Measurements from ENCODE around the gene C1orf159. TPM values are rescaled to one million over a fixed set of nuclear protein-coding genes. Genes with fewer than 3 reads are reported as not detected.

C1orf159 gene
- total and polyA plus RNA-seq, 2 experiments from 2014 or later: 9.6 to 21.5 TPM

GRCh38 chr1:1085171-1085841 is 30.6 kb downstream of the C1orf159 start:
- no peak for ATAC-seq
- H3K36me3 Mint-ChIP-seq (ENCODE audit: low read depth): no peaks in the 10 kb centered on the region
- Histone ChIP-seq H3K79me2 (replicated peaks; ENCODE audit: insufficient read depth) (no peaks in the 10 kb centered on the region), H2AFZ (no peak overlapping the region), H4K20me1 (replicated peaks; ENCODE audit: insufficient read depth) (no peaks in the 10 kb centered on the region), H3K4me1 (ENCODE audit: insufficient read depth) (no peaks in the 10 kb centered on the region), H3F3A (replicated peaks; ENCODE audit: low read depth) (no peaks in the 10 kb centered on the region), H3K36me3 (ENCODE audit: insufficient read depth) (no peaks in the 10 kb centered on the region), H3K27ac (ENCODE audit: low read depth) (no peak overlapping the region), H3K4me3 (no peak overlapping the region), H3K9me2 (ENCODE audit: insufficient read depth) (no peaks in the 10 kb centered on the region), H3K4me2 (no peak overlapping the region), H3K27me3 (ENCODE audit: insufficient read depth) (no peaks in the 10 kb centered on the region)
- H3K4me1 Mint-ChIP-seq: no peaks in the 10 kb centered on the region
- H3K9me3 Mint-ChIP-seq: no peaks in the 10 kb centered on the region
- TF ChIP-seq, protein P1, sequence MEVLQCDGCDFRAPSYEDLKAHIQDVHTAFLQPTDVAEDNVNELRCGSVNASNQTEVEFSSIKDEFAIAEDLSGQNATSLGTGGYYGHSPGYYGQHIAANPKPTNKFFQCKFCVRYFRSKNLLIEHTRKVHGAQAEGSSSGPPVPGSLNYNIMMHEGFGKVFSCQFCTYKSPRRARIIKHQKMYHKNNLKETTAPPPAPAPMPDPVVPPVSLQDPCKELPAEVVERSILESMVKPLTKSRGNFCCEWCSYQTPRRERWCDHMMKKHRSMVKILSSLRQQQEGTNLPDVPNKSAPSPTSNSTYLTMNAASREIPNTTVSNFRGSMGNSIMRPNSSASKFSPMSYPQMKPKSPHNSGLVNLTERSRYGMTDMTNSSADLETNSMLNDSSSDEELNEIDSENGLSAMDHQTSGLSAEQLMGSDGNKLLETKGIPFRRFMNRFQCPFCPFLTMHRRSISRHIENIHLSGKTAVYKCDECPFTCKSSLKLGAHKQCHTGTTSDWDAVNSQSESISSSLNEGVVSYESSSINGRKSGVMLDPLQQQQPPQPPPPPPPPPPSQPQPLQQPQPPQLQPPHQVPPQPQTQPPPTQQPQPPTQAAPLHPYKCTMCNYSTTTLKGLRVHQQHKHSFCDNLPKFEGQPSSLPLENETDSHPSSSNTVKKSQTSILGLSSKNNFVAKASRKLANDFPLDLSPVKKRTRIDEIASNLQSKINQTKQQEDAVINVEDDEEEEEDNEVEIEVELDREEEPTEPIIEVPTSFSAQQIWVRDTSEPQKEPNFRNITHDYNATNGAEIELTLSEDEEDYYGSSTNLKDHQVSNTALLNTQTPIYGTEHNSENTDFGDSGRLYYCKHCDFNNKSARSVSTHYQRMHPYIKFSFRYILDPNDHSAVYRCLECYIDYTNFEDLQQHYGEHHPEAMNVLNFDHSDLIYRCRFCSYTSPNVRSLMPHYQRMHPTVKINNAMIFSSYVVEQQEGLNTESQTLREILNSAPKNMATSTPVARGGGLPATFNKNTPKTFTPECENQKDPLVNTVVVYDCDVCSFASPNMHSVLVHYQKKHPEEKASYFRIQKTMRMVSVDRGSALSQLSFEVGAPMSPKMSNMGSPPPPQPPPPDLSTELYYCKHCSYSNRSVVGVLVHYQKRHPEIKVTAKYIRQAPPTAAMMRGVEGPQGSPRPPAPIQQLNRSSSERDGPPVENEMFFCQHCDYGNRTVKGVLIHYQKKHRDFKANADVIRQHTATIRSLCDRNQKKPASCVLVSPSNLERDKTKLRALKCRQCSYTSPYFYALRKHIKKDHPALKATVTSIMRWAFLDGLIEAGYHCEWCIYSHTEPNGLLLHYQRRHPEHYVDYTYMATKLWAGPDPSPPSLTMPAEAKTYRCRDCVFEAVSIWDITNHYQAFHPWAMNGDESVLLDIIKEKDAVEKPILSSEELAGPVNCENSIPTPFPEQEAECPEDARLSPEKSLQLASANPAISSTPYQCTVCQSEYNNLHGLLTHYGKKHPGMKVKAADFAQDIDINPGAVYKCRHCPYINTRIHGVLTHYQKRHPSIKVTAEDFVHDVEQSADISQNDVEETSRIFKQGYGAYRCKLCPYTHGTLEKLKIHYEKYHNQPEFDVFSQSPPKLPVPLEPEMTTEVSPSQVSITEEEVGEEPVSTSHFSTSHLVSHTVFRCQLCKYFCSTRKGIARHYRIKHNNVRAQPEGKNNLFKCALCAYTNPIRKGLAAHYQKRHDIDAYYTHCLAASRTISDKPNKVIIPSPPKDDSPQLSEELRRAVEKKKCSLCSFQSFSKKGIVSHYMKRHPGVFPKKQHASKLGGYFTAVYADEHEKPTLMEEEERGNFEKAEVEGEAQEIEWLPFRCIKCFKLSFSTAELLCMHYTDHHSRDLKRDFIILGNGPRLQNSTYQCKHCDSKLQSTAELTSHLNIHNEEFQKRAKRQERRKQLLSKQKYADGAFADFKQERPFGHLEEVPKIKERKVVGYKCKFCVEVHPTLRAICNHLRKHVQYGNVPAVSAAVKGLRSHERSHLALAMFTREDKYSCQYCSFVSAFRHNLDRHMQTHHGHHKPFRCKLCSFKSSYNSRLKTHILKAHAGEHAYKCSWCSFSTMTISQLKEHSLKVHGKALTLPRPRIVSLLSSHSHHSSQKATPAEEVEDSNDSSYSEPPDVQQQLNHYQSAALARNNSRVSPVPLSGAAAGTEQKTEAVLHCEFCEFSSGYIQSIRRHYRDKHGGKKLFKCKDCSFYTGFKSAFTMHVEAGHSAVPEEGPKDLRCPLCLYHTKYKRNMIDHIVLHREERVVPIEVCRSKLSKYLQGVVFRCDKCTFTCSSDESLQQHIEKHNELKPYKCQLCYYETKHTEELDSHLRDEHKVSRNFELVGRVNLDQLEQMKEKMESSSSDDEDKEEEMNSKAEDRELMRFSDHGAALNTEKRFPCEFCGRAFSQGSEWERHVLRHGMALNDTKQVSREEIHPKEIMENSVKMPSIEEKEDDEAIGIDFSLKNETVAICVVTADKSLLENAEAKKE (CRISPR knock-in tag; IDR thresholded peaks at IDR 0.05): no peak
- TF ChIP-seq POLR2AphosphoS5 (IDR thresholded peaks at IDR 0.05; ENCODE audit: low read depth) (no peak), CREB1 (CRISPR knock-in tag; IDR thresholded peaks at IDR 0.05; ENCODE audit: low read depth) (no peak), STAT1 (IDR thresholded peaks at IDR 0.05; ENCODE audit: unreplicated experiment) (no peak), ZNF331 (CRISPR knock-in tag; IDR thresholded peaks at IDR 0.05; ENCODE audit: low read depth) (no peak), ZNF114 (CRISPR knock-in tag; IDR thresholded peaks at IDR 0.05) (no peak), NANOG (IDR thresholded peaks at IDR 0.05; ENCODE audit: borderline replicate concordance) (no peak), EZH2 (IDR thresholded peaks at IDR 0.05; ENCODE audit: low read depth, unreplicated experiment) (no peak), EZH2phosphoT487 (IDR thresholded peaks at IDR 0.05; ENCODE audit: unreplicated experiment) (no peak), ETS1 (IDR thresholded peaks at IDR 0.05) (no peak), JUNB (IDR thresholded peaks at IDR 0.05; ENCODE audit: unreplicated experiment) (no peak)
- TF ChIP-seq, protein P2, sequence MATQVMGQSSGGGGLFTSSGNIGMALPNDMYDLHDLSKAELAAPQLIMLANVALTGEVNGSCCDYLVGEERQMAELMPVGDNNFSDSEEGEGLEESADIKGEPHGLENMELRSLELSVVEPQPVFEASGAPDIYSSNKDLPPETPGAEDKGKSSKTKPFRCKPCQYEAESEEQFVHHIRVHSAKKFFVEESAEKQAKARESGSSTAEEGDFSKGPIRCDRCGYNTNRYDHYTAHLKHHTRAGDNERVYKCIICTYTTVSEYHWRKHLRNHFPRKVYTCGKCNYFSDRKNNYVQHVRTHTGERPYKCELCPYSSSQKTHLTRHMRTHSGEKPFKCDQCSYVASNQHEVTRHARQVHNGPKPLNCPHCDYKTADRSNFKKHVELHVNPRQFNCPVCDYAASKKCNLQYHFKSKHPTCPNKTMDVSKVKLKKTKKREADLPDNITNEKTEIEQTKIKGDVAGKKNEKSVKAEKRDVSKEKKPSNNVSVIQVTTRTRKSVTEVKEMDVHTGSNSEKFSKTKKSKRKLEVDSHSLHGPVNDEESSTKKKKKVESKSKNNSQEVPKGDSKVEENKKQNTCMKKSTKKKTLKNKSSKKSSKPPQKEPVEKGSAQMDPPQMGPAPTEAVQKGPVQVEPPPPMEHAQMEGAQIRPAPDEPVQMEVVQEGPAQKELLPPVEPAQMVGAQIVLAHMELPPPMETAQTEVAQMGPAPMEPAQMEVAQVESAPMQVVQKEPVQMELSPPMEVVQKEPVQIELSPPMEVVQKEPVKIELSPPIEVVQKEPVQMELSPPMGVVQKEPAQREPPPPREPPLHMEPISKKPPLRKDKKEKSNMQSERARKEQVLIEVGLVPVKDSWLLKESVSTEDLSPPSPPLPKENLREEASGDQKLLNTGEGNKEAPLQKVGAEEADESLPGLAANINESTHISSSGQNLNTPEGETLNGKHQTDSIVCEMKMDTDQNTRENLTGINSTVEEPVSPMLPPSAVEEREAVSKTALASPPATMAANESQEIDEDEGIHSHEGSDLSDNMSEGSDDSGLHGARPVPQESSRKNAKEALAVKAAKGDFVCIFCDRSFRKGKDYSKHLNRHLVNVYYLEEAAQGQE (IDR thresholded peaks at IDR 0.05; ENCODE audit: unreplicated experiment): no peak
- TF ChIP-seq, protein P3, sequence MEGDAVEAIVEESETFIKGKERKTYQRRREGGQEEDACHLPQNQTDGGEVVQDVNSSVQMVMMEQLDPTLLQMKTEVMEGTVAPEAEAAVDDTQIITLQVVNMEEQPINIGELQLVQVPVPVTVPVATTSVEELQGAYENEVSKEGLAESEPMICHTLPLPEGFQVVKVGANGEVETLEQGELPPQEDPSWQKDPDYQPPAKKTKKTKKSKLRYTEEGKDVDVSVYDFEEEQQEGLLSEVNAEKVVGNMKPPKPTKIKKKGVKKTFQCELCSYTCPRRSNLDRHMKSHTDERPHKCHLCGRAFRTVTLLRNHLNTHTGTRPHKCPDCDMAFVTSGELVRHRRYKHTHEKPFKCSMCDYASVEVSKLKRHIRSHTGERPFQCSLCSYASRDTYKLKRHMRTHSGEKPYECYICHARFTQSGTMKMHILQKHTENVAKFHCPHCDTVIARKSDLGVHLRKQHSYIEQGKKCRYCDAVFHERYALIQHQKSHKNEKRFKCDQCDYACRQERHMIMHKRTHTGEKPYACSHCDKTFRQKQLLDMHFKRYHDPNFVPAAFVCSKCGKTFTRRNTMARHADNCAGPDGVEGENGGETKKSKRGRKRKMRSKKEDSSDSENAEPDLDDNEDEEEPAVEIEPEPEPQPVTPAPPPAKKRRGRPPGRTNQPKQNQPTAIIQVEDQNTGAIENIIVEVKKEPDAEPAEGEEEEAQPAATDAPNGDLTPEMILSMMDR (conservative IDR thresholded peaks at IDR 0.05; ENCODE audit: low read depth in 2 of 2): no peak
- no peak overlapping the region for H3K4me3 Mint-ChIP-seq
- H3K27ac Mint-ChIP-seq: no peak overlapping the region
- no peak for DNase-seq (ENCODE audit: low spot score)
- H3K27me3 Mint-ChIP-seq (ENCODE audit: insufficient read depth, low read depth, poor library complexity): peaks cover 7% of the 10 kb centered on the region
